Choroid plexus epithelial cell (primary cell): ENCODE measurements around the gene ECE2.

ENCODE experiments used
- DNase-seq: peaks from one replicate; pipeline ENCODE4 v3.0.0-alpha.2; 2010; ENCODE audit warnings: low read depth
- H3K4me3 ChIP-seq: 2 replicates; pipeline ENCODE4 v1.5.1; 2011; ENCODE audit warnings: low read depth, mild to moderate bottlenecking, control low read depth, low read length, moderate library complexity
- TF ChIP-seq, protein P1 (sequence below): conservative IDR thresholded peaks from 2 replicates; pipeline ENCODE4 v1.5.1; 2011; ENCODE audit warnings: low read depth, mild to moderate bottlenecking, control low read depth, inconsistent platforms, low read length, moderate library complexity

The ECE2 gene

DNA sequence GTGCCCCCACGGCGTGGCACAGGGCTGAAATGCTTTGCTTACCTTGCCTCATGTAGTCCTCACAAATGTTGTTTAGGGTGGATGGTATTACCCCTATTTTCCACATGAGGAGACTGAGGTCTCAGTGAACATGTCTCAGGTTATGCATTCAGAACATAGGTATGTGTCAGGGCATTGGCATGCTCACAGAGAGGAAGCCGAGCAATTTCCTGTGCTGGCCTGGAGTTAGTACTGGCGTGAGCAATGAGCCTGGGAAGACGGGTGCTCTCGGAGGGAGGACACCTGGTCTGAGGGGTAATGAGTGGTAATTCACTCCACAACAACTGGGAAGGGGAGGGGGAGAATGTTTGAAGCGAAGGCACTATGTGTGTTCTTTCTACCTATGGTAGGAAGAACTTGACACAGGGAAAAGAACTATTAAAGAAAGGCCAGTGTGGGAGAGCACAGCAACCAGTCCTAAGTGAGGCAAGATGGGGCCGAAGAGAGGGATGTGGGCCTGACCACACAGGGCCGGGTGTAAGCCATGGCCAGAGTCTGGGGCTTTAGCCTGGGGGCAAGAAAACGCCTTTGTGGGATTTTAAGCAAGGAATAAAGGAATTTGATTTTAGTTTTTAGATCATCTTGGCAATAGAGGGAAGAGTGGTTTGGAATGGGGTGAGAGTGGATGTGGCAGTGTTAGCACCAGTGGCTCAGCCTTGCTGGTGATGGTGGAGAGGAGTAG, 56.7 kb downstream of the ECE2 start:
- TF ChIP-seq, protein P1, sequence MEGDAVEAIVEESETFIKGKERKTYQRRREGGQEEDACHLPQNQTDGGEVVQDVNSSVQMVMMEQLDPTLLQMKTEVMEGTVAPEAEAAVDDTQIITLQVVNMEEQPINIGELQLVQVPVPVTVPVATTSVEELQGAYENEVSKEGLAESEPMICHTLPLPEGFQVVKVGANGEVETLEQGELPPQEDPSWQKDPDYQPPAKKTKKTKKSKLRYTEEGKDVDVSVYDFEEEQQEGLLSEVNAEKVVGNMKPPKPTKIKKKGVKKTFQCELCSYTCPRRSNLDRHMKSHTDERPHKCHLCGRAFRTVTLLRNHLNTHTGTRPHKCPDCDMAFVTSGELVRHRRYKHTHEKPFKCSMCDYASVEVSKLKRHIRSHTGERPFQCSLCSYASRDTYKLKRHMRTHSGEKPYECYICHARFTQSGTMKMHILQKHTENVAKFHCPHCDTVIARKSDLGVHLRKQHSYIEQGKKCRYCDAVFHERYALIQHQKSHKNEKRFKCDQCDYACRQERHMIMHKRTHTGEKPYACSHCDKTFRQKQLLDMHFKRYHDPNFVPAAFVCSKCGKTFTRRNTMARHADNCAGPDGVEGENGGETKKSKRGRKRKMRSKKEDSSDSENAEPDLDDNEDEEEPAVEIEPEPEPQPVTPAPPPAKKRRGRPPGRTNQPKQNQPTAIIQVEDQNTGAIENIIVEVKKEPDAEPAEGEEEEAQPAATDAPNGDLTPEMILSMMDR, result no peak
- DNase-seq, result peak; percentile 97
- no peak overlapping the region for H3K4me3 ChIP-seq

DNA sequence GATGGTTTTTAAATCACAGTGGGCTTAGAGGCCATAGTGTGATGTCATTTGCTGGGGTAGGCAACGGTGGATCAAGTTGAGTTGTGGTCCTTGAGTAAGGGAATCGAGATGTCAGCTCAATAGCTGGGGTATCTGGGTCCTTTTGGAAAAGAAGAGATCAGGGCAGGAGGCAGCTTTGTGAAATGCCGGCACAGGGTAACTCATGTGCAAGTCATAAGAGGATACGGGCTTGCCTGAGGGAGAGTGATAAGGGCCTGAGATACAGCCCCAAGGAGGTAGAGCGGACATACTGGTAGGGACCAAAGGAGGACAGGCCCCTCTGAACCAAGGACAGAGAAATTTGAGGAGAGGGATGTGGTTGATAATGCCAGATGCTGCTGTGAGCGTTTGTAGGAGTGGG, 57.4 kb downstream of the ECE2 start:
- DNase-seq, result no peak
- TF ChIP-seq, protein P1, result no peak
- H3K4me3 ChIP-seq, result no peak overlapping the region

DNA sequence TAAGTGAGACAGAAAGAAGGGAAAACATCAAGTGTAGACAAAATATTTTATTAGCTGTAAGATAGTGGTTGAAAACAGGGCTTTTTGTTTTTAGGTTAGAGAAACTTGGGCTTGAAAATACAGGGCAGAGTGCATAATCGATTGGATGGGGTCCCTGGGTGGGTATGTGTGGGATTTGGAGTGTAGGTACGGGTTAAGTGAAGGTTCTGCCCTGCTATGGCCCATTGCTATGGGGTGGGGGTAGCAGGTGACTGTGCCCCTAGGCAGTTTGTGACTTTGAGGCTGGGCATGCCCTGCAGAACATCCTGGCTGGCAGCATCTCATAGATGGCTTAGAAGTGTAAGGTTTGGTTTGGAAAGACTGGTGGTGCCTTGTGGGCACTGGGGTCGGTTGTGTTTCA, 57.9 kb downstream of the ECE2 start:
- TF ChIP-seq, protein P1, result no peak
- no peak overlapping the region for H3K4me3 ChIP-seq
- DNase-seq, result no peak

GRCh38 chr3:184334470-184335158, 58.8 kb downstream of the ECE2 start:
- no peak overlapping the region for H3K4me3 ChIP-seq
- DNase-seq, result no peak
- TF ChIP-seq, protein P1, result no peak

GRCh38 chr3:184335291-184335660, 59.5 kb downstream of the ECE2 start:
- DNase-seq, result no peak
- TF ChIP-seq, protein P1, result no peak
- no peak overlapping the region for H3K4me3 ChIP-seq

DNA sequence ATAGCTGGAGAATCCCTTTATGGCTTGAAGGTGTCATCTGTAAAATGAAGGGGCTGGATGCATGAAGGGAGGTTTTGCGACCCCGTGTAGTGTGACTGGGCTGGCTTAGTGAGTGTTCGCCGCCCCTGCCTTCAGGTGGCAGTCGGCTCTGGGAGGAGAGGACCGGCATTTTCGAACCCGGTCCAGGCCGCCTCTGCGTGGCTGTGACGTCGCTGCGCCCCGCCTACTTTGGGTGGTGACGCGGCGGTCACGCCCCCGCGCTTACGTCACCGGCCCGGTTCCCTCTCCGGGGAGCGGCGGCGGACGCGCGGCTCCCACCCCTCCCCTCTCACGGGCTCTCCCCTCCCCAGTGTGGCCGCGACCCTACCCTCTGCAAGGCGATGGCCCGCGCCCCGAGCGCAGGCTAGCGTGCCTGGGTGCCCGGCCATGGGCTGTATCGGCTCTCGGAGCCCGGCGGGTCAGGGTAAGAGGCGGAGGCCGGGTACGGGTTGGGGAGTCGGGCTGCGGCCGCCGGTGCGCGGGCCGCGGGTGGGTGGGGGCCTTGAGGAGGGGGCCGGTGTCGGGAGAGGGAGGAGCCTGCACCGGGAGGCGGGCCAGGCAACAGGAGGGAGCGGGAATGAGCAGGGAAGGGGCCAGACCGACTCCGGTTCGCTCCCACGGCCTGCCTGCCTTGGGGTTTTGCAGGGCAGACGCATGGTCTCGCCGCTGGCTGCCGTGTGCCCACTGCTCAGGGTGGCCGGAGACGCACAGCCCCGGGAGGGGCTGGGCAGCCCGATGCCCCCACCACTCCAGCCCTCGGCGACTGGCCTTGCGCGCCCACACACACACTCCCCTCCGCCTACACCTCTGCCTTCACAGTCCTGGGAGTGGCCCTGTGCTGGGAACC, 60.1 kb downstream of the ECE2 start:
- DNase-seq, result peak; percentile 83
- TF ChIP-seq, protein P1, result no peak
- peak overlapping the region; percentile 83 for H3K4me3 ChIP-seq
